Renal pelvis (tissue), 4 donors: Measurements from ENCODE around the gene USH2A. TPM values are rescaled to one million over a fixed set of nuclear protein-coding genes. Genes with fewer than 3 reads are reported as not detected.
A peak's percentile ranks its signal among the peaks of the same experiment; 100 is the strongest.
"Not testable (repeated sequence)": the region's sequence is repeated elsewhere in the genome, so short reads cannot be mapped to it uniquely, and the experiment has no call there.

Experiments
- DNase-seq: peaks from one replicate; pipeline ENCODE4 v3.0.0-alpha.2; 2013
- polyA plus RNA-seq, 3 donors: library from polyadenylated mRNA; unstranded; fragments of 120-200 nt; gene quantifications; one replicate each; pipeline ENCODE4 v1.2.1, GENCODE V29; 2013; ENCODE audit not compliant: insufficient read length in 3 of 3

Gene USH2A
- polyA plus RNA-seq, 3 donors: 0.07 to 0.37 (median 0.31) TPM

GRCh38 chr1:216416488-216416887 lies 6.8 kb downstream of the USH2A start:
- DNase-seq: no peak

DNA sequence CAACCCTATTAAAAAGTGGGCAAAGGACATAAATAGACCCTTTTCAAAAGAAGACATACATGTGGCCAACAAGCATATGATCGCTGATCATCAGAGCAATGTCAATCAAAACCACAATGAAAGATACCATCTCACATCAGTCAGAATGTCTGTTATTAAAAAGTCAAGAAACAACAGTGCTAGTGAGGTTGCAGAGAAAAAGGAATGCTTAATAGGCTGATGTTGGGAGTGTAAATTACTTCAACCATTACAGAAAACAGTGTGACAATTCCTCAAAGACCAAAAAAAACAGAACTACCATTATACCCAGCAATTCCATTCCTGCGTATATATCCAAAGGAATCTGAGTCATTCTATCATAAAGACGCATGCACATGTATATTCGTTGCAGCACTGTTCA lies 13.2 kb downstream of the USH2A start:
- no peak for DNase-seq

GRCh38 chr1:216390956-216391355 lies 32.3 kb downstream of the USH2A start:
- no peak for DNase-seq

DNA sequence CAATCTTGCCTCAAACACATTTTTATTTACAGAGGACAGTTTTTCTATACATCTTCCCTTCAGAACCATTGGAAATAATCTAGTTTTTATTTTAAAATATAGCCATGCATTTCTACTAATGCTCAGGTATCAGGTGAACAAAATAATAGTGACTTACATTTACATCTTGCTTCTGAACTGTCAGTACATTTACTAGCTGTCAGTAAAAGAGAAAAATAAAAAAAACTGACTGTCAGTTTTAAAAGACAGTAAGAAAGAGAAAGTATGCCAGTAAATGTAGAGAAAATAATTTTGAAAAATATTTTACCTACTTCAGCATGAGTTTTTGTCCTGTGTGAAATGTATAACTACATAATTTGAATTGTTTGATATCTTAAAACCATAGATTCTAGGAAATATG lies 33.5 kb downstream of the USH2A start:
- DNase-seq: no peak

DNA sequence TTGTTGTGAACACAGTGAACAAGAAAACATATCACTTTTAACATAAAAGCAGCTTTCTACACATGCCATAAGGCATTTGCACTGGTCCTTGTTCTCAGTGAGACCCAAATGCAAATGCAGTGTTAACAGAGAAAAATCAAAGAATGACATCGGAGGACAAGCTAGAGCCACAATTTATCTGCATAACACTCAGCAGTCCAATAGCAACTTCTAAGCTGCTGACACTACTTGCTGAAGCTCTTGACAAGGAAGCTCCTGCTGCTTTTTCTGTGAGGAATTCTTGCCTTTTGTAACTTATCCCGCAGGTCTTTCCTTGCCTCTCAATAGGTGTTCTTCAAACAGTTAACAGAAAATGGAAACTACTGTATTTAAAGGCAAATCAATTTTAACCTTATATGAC lies 34.7 kb downstream of the USH2A start:
- no peak for DNase-seq

DNA sequence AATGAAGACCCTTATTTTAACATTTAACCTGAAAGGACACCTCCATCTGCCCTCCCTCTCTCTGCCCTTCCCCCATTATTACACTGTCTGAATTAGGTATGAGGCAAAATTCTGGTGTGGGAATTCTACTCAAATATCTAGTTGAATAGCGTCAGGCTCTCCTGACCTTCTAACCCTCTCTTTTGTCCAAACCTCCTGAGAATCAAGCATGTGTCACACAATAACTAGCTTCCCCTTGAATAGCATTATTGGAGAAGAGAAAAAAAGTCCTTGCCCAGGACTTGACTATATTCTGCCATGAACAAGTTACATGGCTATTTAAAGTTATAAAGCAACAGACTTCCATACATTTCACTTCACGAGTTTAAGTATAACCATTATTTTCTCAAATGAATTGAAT lies 35.5 kb downstream of the USH2A start:
- DNase-seq: no peak

GRCh38 chr1:216379441-216379840 lies 43.8 kb downstream of the USH2A start:
- no peak for DNase-seq

DNA sequence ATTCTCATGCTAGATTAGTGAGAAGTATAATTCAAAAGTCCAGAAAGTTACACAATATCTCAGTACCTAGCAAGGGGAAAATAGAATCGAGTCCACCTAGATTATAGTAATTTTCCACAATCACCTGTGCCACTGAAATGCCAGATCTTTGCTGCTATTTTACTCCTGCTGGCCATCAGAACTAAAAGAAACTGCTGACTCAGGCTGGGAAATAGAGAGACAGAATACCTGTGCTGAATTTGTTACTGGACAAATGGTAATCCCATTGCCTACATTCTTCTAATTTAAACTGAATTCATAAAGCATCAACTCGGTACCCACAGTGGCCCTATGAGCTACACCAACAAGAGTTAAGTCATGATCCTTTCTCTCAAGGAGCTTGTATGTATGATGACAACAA lies 55.0 kb downstream of the USH2A start:
- DNase-seq: no peak

GRCh38 chr1:216366979-216367378 lies 56.3 kb downstream of the USH2A start:
- DNase-seq: no peak

DNA sequence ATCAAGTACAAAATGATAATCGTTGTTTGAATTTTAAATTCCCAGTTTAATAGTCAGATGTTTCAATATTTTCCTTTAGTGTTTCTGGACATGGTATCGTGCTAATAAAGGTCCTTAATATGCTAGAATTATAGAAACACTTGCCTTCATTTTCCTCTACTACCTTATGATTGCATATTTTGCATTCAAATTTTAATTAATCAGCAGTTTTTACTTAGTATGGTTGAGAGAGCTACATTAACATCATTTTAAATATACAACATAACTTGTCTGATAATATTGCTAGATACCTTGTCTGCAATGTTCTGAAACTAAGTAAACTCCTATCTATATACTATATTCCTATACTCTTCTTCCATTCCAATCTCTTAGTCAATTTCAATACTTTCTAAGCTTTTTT lies 66.3 kb downstream of the USH2A start:
- no peak for DNase-seq

- no peak for DNase-seq
Measured at GRCh38 chr1:216350186-216350585, 73.1 kb downstream of the USH2A start.

GRCh38 chr1:216346526-216346925 lies 76.7 kb downstream of the USH2A start:
- DNase-seq: no peak

DNA sequence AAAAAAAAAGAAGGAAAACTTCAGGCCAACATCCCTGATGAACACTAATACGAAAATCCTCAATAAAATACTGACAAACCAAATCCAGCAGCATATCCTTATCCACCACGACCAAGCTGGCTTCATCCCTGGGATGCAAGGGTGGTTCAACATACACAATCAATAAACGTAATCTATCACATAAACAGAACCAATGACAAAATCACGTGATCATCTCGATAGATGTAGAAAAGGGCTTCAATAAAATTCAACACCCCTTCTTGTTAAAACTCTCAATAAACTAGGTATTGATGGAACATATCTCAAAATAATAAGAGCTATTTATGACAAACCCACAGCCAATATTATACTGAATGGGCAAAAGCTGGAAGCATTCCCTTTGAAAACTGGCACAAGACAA lies 82.7 kb downstream of the USH2A start:
- not testable (repeated sequence) for DNase-seq

- DNase-seq: no peak
Measured at GRCh38 chr1:216332462-216332861, 90.8 kb downstream of the USH2A start.

- DNase-seq: no peak
Measured at GRCh38 chr1:216332003-216332402, 91.2 kb downstream of the USH2A start.

DNA sequence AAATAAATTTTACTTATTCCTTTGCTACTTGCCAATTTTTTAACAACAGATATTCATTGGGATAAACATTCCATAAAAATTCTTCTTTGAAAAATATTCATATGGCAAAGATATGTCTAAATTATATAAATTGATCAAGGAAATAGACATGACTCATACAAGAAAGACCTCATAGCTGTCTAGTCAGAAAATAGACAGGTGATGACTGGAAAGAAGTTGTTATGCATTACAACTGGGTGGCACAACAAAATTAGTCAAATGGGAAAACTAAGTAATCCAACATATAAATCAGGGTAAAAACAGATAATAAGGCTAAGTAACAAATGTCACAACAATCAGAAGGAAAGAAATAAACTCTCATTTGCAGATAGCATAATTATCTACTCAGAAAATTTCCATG lies 92.0 kb downstream of the USH2A start:
- no peak for DNase-seq

- no peak for DNase-seq
Measured at GRCh38 chr1:216330262-216330661, 93.0 kb downstream of the USH2A start.

GRCh38 chr1:216325946-216326345 lies 97.3 kb downstream of the USH2A start:
- no peak for DNase-seq

DNA sequence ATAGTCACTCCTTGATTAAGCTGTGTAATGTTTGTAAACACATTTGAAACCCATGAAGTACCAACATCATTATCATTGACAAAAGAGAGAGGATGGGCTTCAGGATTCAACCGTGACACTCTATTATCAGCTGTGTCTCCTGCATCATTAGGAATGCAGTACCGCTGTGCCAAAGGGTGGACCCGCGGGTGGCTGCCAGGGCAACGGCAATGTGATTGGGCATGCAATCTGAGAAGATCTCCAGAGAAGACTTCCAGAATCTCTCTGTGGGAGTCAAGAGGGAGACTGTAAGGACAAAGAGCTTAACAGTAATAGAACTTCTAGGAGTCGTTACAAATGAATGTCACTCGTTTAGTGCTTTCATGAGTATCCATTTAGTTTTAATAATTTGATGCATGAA lies 97.9 kb downstream of the USH2A start:
- no peak for DNase-seq

DNA sequence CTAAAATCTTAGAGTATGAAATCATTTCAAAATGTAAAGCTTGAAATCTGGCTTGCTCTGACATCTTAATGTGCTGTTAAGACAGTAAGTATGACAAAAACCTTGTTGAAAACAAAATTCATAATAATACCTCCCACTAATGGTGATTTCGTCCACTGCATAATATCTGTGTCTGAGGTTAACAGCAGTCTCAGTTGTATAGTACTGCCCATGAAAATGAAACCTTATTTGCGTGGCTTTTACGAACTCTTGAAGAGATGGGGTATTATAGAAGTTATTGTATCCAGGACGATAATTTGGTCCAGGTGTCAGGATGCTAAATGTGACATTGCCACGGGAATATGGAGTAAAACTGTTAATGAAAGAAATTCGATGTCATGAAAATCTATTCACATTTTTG lies 99.9 kb downstream of the USH2A start:
- no peak for DNase-seq

- no peak for DNase-seq
Measured at GRCh38 chr1:216314379-216315095, 108.7 kb downstream of the USH2A start.

- DNase-seq: peak; percentile 5
Measured at GRCh38 chr1:216310776-216311175, 112.5 kb downstream of the USH2A start.

- DNase-seq: no peak
Measured at GRCh38 chr1:216306830-216307229, 116.4 kb downstream of the USH2A start.

DNA sequence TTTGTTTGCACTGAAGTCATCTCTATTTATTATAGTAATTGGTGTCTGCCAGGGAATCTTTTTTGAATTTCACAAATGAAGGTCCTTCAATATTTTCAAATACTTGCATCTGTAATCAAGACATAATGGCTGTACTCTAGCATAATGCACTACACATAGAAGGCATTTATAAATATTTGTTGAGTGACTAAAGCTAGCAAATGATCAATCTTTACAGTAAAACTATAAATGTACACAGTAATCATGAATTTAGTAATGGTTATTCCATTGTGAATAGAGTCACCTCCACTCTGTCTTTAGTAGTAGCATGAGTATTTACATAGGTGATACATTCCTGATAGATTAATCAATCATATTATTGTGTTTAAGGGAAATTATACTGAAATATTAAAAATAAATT lies 119.6 kb downstream of the USH2A start:
- no peak for DNase-seq

GRCh38 chr1:216293683-216294082 lies 129.6 kb downstream of the USH2A start:
- DNase-seq: no peak
